Activated CD4-positive, alpha-beta T cell treated with anti-CD3 and anti-CD28 coated beads, Interleukin-2, amount 50 U/mL, for 4 hours (primary cell): ENCODE results near the gene TEC.
"Not testable (repeated sequence)": the region's sequence is repeated elsewhere in the genome, so short reads cannot be mapped to it uniquely, and the experiment has no call there.

ENCODE experiments used
- DNase-seq, 2 experiments: peaks; one replicate each; pipeline ENCODE4 v3.0.0-alpha.2; 2020

The TEC gene

GRCh38 chr4:48237996-48238645, 31.5 kb downstream of the TEC start:
- no peak for DNase-seq

GRCh38 chr4:48235050-48235449, 34.6 kb downstream of the TEC start:
- no peak for DNase-seq

- no peak for DNase-seq
Observed at GRCh38 chr4:48234575-48234974, 35.1 kb downstream of the TEC start.

- no peak for DNase-seq
Observed at GRCh38 chr4:48228949-48229348, 40.7 kb downstream of the TEC start.

GRCh38 chr4:48227662-48228061, 42.0 kb downstream of the TEC start:
- DNase-seq: no peak

- no peak for DNase-seq
Observed at GRCh38 chr4:48226199-48226598, 43.4 kb downstream of the TEC start.

GRCh38 chr4:48225368-48226141, 44.1 kb downstream of the TEC start:
- no peak for DNase-seq

GRCh38 chr4:48224606-48225005, 45.0 kb downstream of the TEC start:
- DNase-seq: no peak

GRCh38 chr4:48223633-48224295, 45.9 kb downstream of the TEC start:
- DNase-seq: no peak

- DNase-seq: no peak
Observed at GRCh38 chr4:48222491-48222890, 47.1 kb downstream of the TEC start.

GRCh38 chr4:48219430-48219829, 50.2 kb downstream of the TEC start:
- not testable (repeated sequence) for DNase-seq

- DNase-seq: no peak
Observed at GRCh38 chr4:48216563-48216962, 53.1 kb downstream of the TEC start.

GRCh38 chr4:48215977-48216376, 53.7 kb downstream of the TEC start:
- DNase-seq: no peak

GRCh38 chr4:48212165-48212564, 57.5 kb downstream of the TEC start:
- DNase-seq: no peak

GRCh38 chr4:48210966-48211328, 58.7 kb downstream of the TEC start:
- DNase-seq: no peak

- DNase-seq: no peak
Observed at GRCh38 chr4:48205626-48206025, 64.0 kb downstream of the TEC start.

- DNase-seq: no peak
Observed at GRCh38 chr4:48205107-48205506, 64.5 kb downstream of the TEC start.

GRCh38 chr4:48203819-48204218, 65.8 kb downstream of the TEC start:
- no peak for DNase-seq

- DNase-seq: no peak
Observed at GRCh38 chr4:48197643-48198237, 71.9 kb downstream of the TEC start.

- DNase-seq: no peak
Observed at GRCh38 chr4:48196758-48197504, 72.7 kb downstream of the TEC start.

- DNase-seq: no peak
Observed at GRCh38 chr4:48195853-48196252, 73.8 kb downstream of the TEC start.

- DNase-seq: no peak
Observed at GRCh38 chr4:48195374-48195773, 74.3 kb downstream of the TEC start.

- no peak for DNase-seq
Observed at GRCh38 chr4:48194971-48195370, 74.7 kb downstream of the TEC start.
